HFFc6 (cell line): ENCODE results near the gene CALHM2. TPM values are rescaled to one million over a fixed set of nuclear protein-coding genes. Genes with fewer than 3 reads are reported as not detected.

ENCODE experiments used
- DNase-seq: peaks from one replicate; pipeline ENCODE4 v3.0.0-alpha.2; 2018
- H3K27ac Mint-ChIP-seq: 2 replicates; pipeline ENCODE4 v1.8.0; 2020; ENCODE audit warnings: mild to moderate bottlenecking, mixed read lengths
- H3K27me3 Mint-ChIP-seq: 2 replicates; pipeline ENCODE4 v1.8.0; 2021; ENCODE audit warnings: mild to moderate bottlenecking, moderate library complexity, mixed read lengths; ENCODE audit not compliant: insufficient read depth
- H3K36me3 Mint-ChIP-seq: 2 replicates; pipeline ENCODE4 v1.8.0; 2021; ENCODE audit warnings: low read depth, mixed read lengths
- H3K4me1 Mint-ChIP-seq: 2 replicates; pipeline ENCODE4 v1.8.0; 2020; ENCODE audit warnings: low read depth, mixed read lengths
- H3K4me3 Mint-ChIP-seq: 2 replicates; pipeline ENCODE4 v1.8.0; 2020; ENCODE audit warnings: mild to moderate bottlenecking, moderate library complexity, mixed read lengths
- H3K9me3 Mint-ChIP-seq: 2 replicates; pipeline ENCODE4 v1.8.0; 2020; ENCODE audit warnings: mild to moderate bottlenecking, mixed read lengths
- long read RNA-seq: library from polyadenylated mRNA; unstranded; transcript quantifications from one replicate; pipeline ENCODE4 v2.0.0, GENCODE V29; 2019
- total RNA-seq, 6 experiments: library from RNA; stranded (reverse); fragmentation: NEBNext Ultra II Directional; extraction: Animal tissue kit (Norgen Biotek cat#: 25700); gene quantifications; 2 replicates in 1 of 6; 3 replicates in 5 of 6; pipeline ENCODE4 v1.2.3, GENCODE V29; 2021
- TF ChIP-seq, protein P1 (sequence below): fragments of 200-600 bp; sonication (generic); IDR thresholded peaks from 2 replicates; pipeline ENCODE4 v1.5.0; 2021; ENCODE audit warnings: antibody characterized with exemption, mild to moderate bottlenecking

Gene CALHM2, protein sequence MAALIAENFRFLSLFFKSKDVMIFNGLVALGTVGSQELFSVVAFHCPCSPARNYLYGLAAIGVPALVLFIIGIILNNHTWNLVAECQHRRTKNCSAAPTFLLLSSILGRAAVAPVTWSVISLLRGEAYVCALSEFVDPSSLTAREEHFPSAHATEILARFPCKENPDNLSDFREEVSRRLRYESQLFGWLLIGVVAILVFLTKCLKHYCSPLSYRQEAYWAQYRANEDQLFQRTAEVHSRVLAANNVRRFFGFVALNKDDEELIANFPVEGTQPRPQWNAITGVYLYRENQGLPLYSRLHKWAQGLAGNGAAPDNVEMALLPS
- 10 to 100 TPM; 41.0 to 46.0 (median 45.1) TPM for total RNA-seq
- long read RNA-seq, transcript CALHM2-201 (4 exons, 1,859 nt): minor isoform, 11 of 77 reads
- long read RNA-seq, transcript CALHM2-202 (4 exons, 1,843 nt): major isoform, 26 of 77 reads
- long read RNA-seq, partial matches to known transcripts: 6 of 77 reads
- long read RNA-seq, other reads (novel, unspliced or antisense): 34 of 77 reads

DNA sequence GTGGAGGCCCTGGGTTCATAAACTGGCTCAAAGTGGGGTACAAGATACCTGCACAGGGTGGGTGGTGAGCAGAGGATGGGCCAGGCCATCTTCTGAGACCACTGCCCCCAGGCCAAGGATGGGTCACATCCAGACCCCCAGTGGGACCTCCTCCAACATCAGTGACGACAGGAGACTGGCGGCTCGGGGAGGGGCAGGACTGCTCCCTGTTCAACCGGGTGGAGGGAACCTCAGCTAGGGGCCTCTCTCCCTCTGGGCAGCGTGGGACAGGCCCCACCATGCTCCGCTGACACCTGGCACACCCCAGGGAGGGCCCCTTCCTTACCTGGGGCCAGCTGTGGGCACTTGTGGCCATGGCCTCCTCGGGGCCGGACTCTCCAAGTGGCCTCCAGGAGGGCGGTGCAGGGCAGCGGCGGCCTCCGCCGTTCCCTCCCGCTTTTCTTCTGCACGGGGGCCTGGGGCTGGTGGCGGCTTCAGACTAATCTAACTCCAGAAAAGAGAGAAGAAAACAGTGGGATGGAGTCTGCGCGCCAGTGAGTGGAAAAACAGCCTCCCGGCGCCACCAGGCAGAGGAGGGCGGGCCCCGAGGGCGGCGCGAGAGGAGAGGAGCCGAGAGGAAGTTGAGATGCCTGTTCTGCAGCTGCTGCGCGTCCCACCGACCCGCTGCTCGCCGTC lies at the start of gene CALHM2:
TSS of gene CALHM2 (minus strand) at position 540 of the 675 bp plus-strand sequence. CDS start 2,429 bp downstream, outside the sequence.
- DNase-seq: peak; percentile 45
- TF ChIP-seq, protein P1, sequence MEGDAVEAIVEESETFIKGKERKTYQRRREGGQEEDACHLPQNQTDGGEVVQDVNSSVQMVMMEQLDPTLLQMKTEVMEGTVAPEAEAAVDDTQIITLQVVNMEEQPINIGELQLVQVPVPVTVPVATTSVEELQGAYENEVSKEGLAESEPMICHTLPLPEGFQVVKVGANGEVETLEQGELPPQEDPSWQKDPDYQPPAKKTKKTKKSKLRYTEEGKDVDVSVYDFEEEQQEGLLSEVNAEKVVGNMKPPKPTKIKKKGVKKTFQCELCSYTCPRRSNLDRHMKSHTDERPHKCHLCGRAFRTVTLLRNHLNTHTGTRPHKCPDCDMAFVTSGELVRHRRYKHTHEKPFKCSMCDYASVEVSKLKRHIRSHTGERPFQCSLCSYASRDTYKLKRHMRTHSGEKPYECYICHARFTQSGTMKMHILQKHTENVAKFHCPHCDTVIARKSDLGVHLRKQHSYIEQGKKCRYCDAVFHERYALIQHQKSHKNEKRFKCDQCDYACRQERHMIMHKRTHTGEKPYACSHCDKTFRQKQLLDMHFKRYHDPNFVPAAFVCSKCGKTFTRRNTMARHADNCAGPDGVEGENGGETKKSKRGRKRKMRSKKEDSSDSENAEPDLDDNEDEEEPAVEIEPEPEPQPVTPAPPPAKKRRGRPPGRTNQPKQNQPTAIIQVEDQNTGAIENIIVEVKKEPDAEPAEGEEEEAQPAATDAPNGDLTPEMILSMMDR: no peak
- peak within 1 kb of the TSS; percentile 90 for H3K27ac Mint-ChIP-seq
- H3K4me3 Mint-ChIP-seq: peak within 1 kb of the TSS; percentile 91
- peaks cover 56% of the 10 kb centered on the region for H3K4me1 Mint-ChIP-seq
- no peaks in the 10 kb centered on the region for H3K9me3 Mint-ChIP-seq
- peaks cover 30% of the 10 kb centered on the region for H3K36me3 Mint-ChIP-seq
- H3K27me3 Mint-ChIP-seq: peaks cover 5% of the 10 kb centered on the region; the same call in 1 of the 2 replicates

DNA sequence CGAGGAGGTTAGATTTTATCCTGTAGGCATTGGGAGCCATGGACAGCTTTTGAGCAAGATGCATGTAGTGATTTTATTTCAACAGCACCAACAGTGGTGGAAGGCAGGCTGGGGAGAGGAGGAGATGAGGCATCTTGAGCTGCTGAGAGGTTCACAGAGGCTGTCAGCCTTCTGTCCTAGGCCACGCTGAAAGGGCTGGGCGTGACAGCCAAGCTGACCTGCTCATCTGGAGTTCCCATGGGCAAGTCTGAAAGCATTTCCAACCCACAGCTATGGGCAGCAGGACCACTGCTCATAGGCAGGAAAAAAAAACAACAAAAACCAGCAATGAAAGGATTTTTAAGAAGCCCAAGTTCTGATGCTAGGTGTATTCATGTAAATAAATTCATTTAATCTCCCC lies 49.0 kb upstream of the CALHM2 start:
- H3K36me3 Mint-ChIP-seq: no peaks in the 10 kb centered on the region
- TF ChIP-seq, protein P1: no peak
- H3K9me3 Mint-ChIP-seq: no peaks in the 10 kb centered on the region
- no peak overlapping the region for H3K4me3 Mint-ChIP-seq
- no peak overlapping the region for H3K27ac Mint-ChIP-seq
- peaks cover 7% of the 10 kb centered on the region for H3K4me1 Mint-ChIP-seq
- no peak for DNase-seq
- H3K27me3 Mint-ChIP-seq: peaks cover 51% of the 10 kb centered on the region

DNA sequence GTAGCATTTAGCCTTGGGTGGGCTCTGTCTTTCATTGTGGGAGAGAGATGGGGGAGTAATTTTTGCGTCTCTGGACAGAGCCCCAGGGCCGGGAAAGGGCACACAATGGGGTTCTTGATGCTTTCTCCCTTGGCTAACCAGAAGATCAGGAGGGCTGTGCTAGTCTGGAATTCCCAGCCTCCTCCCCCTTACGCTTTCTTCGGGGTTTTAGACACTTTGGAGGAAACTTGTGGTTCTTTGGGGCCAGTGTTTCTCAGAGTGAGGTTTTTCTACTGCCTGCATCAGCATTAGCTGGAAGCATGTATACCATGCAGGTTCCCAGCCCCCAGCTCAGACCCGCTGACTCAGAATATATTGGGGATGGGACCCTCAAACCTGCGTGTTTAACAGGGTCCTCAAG lies 48.3 kb upstream of the CALHM2 start:
- TF ChIP-seq, protein P1: no peak
- Mint-ChIP-seq H3K27me3 (peaks cover 58% of the 10 kb centered on the region), H3K4me1 (peaks cover 7% of the 10 kb centered on the region), H3K9me3 (no peaks in the 10 kb centered on the region), H3K4me3 (no peak overlapping the region), H3K27ac (no peak overlapping the region), H3K36me3 (no peaks in the 10 kb centered on the region)
- no peak for DNase-seq

DNA sequence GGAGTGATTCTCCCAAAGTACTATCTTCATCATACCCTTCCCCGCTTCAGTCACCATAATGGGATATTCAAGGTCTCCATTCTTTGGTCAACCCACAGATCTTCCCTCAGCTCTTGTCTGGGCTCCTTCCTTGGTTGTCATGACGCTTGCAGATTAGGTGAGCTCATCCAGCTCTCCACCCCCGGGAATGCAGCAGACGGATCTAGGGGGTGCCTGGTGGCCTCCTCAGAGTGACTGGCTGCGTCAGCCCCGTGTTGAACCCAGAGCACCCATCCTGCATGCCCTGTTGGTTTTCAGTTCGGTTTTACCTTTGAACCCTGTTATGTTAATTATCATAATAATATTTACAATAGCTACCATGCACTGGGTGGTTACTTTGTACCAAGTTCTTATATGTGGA lies 47.7 kb upstream of the CALHM2 start:
- no peak for DNase-seq
- H3K4me1 Mint-ChIP-seq: peaks cover 7% of the 10 kb centered on the region
- no peak overlapping the region for H3K4me3 Mint-ChIP-seq
- no peaks in the 10 kb centered on the region for H3K36me3 Mint-ChIP-seq
- H3K27ac Mint-ChIP-seq: no peak overlapping the region
- H3K9me3 Mint-ChIP-seq: no peaks in the 10 kb centered on the region
- peaks cover 64% of the 10 kb centered on the region for H3K27me3 Mint-ChIP-seq
- TF ChIP-seq, protein P1: no peak

DNA sequence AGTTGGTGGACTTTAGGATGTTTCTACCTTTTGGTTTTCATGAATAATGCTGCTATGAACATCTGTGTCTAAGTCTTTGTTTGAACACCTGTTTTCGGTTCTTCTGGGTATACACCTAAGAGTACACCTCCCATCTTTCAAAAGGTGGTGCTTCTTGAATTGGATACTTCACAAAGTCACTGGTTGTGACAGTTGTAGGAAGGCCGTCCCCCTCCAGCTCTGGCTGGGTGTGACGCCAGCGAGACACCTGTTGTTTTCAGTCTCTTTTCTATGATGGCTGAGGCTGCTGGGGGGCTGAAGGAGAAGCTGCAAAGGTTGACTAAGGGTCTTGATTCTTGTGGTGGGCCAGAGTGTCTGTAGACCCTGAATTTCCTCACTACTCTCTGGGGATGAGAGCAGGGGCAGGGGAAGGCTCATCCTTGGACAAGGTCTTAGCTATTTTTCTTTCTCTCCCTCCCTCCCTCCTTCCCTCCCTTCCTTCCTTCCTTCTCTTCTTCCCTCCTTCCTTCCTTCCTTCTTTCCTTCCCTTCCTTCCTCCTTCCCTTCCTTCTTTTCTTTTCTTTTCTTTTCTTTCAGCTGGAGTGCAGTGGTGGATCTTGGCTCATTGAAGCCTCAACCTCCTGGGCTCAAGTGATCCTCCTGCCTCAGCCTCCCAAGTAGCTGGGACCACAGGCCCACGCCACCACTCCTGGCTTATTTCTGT lies 46.9 kb upstream of the CALHM2 start:
- TF ChIP-seq, protein P1: no peak
- Mint-ChIP-seq H3K9me3 (no peaks in the 10 kb centered on the region), H3K27me3 (peaks cover 68% of the 10 kb centered on the region), H3K36me3 (no peaks in the 10 kb centered on the region), H3K4me3 (no peak overlapping the region), H3K27ac (no peak overlapping the region), H3K4me1 (peaks cover 2% of the 10 kb centered on the region)
- DNase-seq: no peak
